Mammary microvascular endothelial cell (primary cell): ENCODE data around the gene PELO. TPM values are rescaled to one million over a fixed set of nuclear protein-coding genes. Genes with fewer than 3 reads are reported as not detected.

ENCODE experiments used
- total RNA-seq: library from RNA; depleted of rRNA; stranded (reverse); fragments of >200 nt; gene quantifications from 2 replicates; pipeline ENCODE4 v1.2.3, GENCODE V29; 2015

The PELO gene, protein sequence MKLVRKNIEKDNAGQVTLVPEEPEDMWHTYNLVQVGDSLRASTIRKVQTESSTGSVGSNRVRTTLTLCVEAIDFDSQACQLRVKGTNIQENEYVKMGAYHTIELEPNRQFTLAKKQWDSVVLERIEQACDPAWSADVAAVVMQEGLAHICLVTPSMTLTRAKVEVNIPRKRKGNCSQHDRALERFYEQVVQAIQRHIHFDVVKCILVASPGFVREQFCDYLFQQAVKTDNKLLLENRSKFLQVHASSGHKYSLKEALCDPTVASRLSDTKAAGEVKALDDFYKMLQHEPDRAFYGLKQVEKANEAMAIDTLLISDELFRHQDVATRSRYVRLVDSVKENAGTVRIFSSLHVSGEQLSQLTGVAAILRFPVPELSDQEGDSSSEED
- total RNA-seq: 19.9 and 25.6 TPM in 2 replicates

GRCh38 chr5:52787600-52788504, at the start of gene PELO, which contains the start of gene ITGA1:
Gene PELO, plus strand, starts transcription at chr5:52787916. Its CDS starts 12,479 bp downstream, at chr5:52800395.
Gene ITGA1, plus strand, starts transcription at chr5:52787916. Its CDS starts 438 bp downstream, at chr5:52788354.

Other genes with a start within 250 kb of the PELO start
- 12.7 and 21.5 TPM in 2 replicates for gene ITGA1, start within 50 bp of the PELO start, total RNA-seq
- gene ITGA2, start 201.4 kb downstream of the PELO start, total RNA-seq: 30.9 and 33.3 TPM in 2 replicates